Cardiac atrium fibroblast (primary cell): ENCODE results near the gene PLP1. TPM values are rescaled to one million over a fixed set of nuclear protein-coding genes. Genes with fewer than 3 reads are reported as not detected.

ENCODE experiments used
- total RNA-seq: library from RNA; depleted of rRNA; stranded (reverse); fragments of >200 nt; gene quantifications from 2 replicates; pipeline ENCODE4 v1.2.3, GENCODE V29; 2015

Gene PLP1, protein sequence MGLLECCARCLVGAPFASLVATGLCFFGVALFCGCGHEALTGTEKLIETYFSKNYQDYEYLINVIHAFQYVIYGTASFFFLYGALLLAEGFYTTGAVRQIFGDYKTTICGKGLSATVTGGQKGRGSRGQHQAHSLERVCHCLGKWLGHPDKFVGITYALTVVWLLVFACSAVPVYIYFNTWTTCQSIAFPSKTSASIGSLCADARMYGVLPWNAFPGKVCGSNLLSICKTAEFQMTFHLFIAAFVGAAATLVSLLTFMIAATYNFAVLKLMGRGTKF
- 1.9 and 7.6 TPM in 2 replicates for total RNA-seq

DNA sequence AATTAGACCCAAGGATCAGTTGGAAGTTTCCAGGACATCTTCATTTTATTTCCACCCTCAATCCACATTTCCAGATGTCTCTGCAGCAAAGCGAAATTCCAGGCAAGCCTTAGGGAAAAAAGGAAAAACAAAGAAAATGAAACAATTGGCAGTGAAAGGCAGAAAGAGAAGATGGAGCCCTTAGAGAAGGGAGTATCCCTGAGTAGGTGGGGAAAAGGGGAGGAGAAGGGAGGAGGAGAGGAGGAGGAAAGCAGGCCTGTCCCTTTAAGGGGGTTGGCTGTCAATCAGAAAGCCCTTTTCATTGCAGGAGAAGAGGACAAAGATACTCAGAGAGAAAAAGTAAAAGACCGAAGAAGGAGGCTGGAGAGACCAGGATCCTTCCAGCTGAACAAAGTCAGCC, at the start of gene PLP1:
Gene PLP1 (plus strand): TSS at position 295 of the 400 bp plus-strand sequence. CDS start 156 bp downstream, outside the sequence.

DNA sequence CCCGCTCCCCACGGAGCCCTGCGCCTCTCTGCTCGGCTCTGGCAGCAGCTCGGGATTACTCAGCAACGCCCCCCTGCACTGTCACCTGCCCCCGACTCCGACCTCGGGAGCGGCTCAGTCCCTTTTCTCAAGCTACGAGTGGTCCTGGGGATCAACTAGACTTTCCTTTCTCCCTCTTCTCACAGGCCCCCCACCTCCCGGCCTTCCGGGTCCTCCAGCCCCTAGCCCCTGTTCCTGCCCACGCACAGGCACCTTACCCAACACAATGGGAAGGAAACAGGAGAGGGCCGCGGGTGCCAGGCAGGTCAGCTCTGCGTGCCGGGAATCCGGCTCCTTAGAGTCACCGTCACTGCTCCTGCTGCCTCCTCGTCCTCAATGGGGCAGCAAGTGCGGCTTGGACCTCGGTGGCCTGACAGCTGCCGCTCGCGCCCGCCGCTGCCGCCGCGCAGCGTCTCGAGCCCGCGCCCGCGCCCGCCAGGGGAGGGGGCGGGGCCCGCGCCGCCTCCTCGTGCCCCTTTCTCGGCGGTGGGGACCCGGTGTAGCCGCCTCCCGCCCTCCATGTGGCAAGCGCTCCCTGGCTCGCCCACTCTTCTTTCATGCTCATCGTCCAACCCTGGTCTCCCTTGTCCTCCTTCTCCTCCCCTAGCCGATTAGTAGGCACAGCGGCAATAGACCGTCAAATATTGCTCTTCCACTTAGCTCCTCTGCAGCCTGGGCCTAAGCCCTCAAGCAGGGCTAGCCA, 55.3 kb downstream of the PLP1 start, which contains the start of gene RAB9B:
Gene RAB9B (minus strand): TSS at position 455 of the 742 bp plus-strand sequence. CDS start 6,473 bp downstream, outside the sequence.

Other genes starting within 250 kb of the PLP1 start
- 148 and 255 TPM in 2 replicates for gene TCEAL4, start 191.3 kb upstream of the PLP1 start, total RNA-seq
- gene TCEAL3, start 168.9 kb upstream of the PLP1 start, total RNA-seq, result 47.5 and 49.9 TPM in 2 replicates
- gene TCEAL1, start 147.9 kb upstream of the PLP1 start, total RNA-seq, result 47.7 and 54.4 TPM in 2 replicates
- gene MORF4L2, start 90.1 kb upstream of the PLP1 start, total RNA-seq, result 798 and 931 TPM in 2 replicates
- gene TMEM31, start 65.9 kb upstream of the PLP1 start, total RNA-seq, result 2.8 TPM in 1 of 2 replicates, not detected in the other
- gene RAB9B, start 55.4 kb downstream of the PLP1 start, total RNA-seq, result 0.36 and 2.4 TPM in 2 replicates
- gene TMSB15B, start 185.8 kb downstream of the PLP1 start, total RNA-seq, result 5.3 and 12.6 TPM in 2 replicates
- gene H2BW1, start 236.9 kb downstream of the PLP1 start, total RNA-seq, result not detected in 2 replicates